ENCODE results near the gene SELENOS.

DNA sequence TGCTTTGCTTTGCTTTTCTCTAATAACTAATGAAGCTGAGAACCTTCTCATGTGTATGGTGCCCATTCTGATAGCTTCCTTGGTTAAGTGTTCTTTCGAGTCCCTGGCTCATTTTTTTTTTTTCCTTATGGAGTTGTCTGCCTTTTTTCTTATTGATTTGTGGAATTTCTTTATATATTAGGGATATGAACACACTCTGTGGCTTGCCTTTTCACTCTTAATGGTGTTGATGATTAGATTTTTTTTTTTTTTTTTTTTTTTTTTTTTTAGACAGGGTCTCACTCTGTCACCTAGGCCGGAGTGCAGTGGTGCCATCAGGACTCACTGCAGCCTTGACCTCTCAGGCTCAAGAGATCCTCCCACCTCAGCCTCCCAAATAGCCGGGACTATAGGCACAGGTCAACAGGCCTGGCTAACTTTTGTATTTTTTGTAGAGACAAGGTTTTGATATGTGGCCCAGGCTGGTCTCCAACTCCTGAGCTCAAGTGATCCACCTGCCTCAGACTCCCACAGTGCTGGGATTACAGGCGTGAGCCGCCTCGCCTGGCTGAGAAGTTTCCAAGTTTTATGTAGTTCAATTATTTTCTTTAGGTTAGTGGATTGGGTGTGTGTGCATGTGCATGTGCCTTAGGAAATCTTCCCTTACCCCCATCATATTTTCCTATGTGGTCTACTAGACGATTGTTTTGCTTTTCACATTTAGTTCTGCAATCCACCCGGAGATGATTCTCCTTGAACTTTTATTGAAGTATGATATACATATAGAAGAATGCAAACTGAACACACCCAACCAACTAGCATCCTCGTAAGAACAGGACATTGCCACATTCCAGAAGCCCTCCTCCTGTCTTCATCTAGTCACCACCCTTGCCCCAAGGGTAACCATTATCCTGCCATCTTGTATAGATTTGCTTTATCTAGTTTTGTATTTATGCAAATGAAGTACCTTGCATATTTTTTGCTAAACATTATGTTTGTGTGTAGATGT is 19.4 kb upstream of the SELENOS start:
- TF ChIP-seq POLR2A (IDR thresholded peaks at IDR 0.05), result no peak
- TF ChIP-seq, protein P1, sequence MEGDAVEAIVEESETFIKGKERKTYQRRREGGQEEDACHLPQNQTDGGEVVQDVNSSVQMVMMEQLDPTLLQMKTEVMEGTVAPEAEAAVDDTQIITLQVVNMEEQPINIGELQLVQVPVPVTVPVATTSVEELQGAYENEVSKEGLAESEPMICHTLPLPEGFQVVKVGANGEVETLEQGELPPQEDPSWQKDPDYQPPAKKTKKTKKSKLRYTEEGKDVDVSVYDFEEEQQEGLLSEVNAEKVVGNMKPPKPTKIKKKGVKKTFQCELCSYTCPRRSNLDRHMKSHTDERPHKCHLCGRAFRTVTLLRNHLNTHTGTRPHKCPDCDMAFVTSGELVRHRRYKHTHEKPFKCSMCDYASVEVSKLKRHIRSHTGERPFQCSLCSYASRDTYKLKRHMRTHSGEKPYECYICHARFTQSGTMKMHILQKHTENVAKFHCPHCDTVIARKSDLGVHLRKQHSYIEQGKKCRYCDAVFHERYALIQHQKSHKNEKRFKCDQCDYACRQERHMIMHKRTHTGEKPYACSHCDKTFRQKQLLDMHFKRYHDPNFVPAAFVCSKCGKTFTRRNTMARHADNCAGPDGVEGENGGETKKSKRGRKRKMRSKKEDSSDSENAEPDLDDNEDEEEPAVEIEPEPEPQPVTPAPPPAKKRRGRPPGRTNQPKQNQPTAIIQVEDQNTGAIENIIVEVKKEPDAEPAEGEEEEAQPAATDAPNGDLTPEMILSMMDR (IDR thresholded peaks at IDR 0.05), result no peak
